WTC11 (cell line): ENCODE data around the gene SGSH. TPM values are rescaled to one million over a fixed set of nuclear protein-coding genes. Genes with fewer than 3 reads are reported as not detected.

Experiments used
- ATAC-seq: fragments of 200-7000 bp; cut with Tn5 transposase; 2 replicates; pipeline ENCODE4 v1.10.0; 2021; ENCODE audit warnings: mild to moderate bottlenecking, moderate library complexity
- CTCF ChIA-PET: fragments of 300-600 bp; sonication (Branson Sonifier 250); formaldehyde crosslinking; loops from one replicate; lab custom pipeline; 2021; ENCODE audit warnings: antibody characterized with exemption; lab: Charles Lee
- POLR2A ChIA-PET: fragments of 350-600 bp; sonication (Branson Sonifier 250); formaldehyde crosslinking; loops from one replicate; lab custom pipeline; 2021; ENCODE audit warnings: antibody characterized with exemption; lab: Charles Lee
- DNase-seq: peaks from one replicate; pipeline ENCODE4 v3.0.0; 2021; ENCODE audit warnings: low spot score
- H3K27ac Mint-ChIP-seq: 2 replicates; pipeline ENCODE4 v1.8.0; 2021; ENCODE audit warnings: mixed read lengths
- H3K27me3 Mint-ChIP-seq: 2 replicates; pipeline ENCODE4 v1.8.0; 2021; ENCODE audit warnings: low read depth, mild to moderate bottlenecking, moderate library complexity, mixed read lengths
- H3K36me3 Mint-ChIP-seq: 2 replicates; pipeline ENCODE4 v1.8.0; 2021; ENCODE audit warnings: mixed read lengths
- H3K4me1 Mint-ChIP-seq: 2 replicates; pipeline ENCODE4 v1.8.0; 2022; ENCODE audit warnings: mixed read lengths
- H3K4me3 Mint-ChIP-seq: 2 replicates; pipeline ENCODE4 v1.8.0; 2021; ENCODE audit warnings: mild to moderate bottlenecking, moderate library complexity, mixed read lengths
- H3K9me3 Mint-ChIP-seq: 2 replicates; pipeline ENCODE4 v1.8.0; 2021; ENCODE audit warnings: mixed read lengths
- CREB1 ChIP-seq: sonication (generic); formaldehyde crosslinking; IDR thresholded peaks from 2 replicates; pipeline ENCODE4 v1.8.0; 2023; ENCODE audit warnings: mild to moderate bottlenecking, missing genetic modification reagents
- EMX1 ChIP-seq: fragments of 250-450 bp; sonication (Bioruptor Pico); IDR thresholded peaks from 2 replicates; pipeline ENCODE4 v1.8.0; 2021; ENCODE audit warnings: mild to moderate bottlenecking
- GRHL2 ChIP-seq: fragments of 250-450 bp; sonication (Bioruptor Pico); IDR thresholded peaks from 2 replicates; pipeline ENCODE4 v1.8.0; 2022; ENCODE audit warnings: mild to moderate bottlenecking, moderate library complexity; ENCODE audit not compliant: insufficient replicate concordance, severe bottlenecking
- HMGXB4 ChIP-seq: sonication (generic); formaldehyde crosslinking; IDR thresholded peaks from 2 replicates; pipeline ENCODE4 v1.8.1; 2023; ENCODE audit warnings: mild to moderate bottlenecking, moderate library complexity, missing genetic modification reagents
- KAT7 ChIP-seq: sonication (generic); formaldehyde crosslinking; IDR thresholded peaks from 2 replicates; pipeline ENCODE4 v1.8.1; 2023; ENCODE audit warnings: missing genetic modification reagents, mild to moderate bottlenecking, borderline replicate concordance
- TCF7 ChIP-seq: sonication (generic); formaldehyde crosslinking; IDR thresholded peaks from 2 replicates; pipeline ENCODE4 v1.8.0; 2022; ENCODE audit warnings: mild to moderate bottlenecking, low read depth, missing genetic modification reagents, moderate library complexity
- USF1 ChIP-seq: sonication (generic); formaldehyde crosslinking; IDR thresholded peaks from 2 replicates; pipeline ENCODE4 v1.8.0; 2022; ENCODE audit warnings: mild to moderate bottlenecking, missing genetic modification reagents
- ZNF138 ChIP-seq: sonication (generic); formaldehyde crosslinking; conservative IDR thresholded peaks from 2 replicates; pipeline ENCODE4 v1.8.1; 2022; ENCODE audit warnings: mild to moderate bottlenecking, moderate library complexity, missing genetic modification reagents
- ZNF219 ChIP-seq: sonication (generic); formaldehyde crosslinking; IDR thresholded peaks from 2 replicates; pipeline ENCODE4 v1.8.0; 2023; ENCODE audit warnings: missing genetic modification reagents, mild to moderate bottlenecking, borderline replicate concordance
- ZSCAN18 ChIP-seq: fragments of 250-450 bp; sonication (Bioruptor Pico); IDR thresholded peaks from 2 replicates; pipeline ENCODE4 v2.1.2; 2022; ENCODE audit warnings: mild to moderate bottlenecking, moderate library complexity
- total RNA-seq: library from RNA; stranded (reverse); gene quantifications from 3 replicates; pipeline ENCODE4 v1.2.3, GENCODE V29; 2021
- TF ChIP-seq, protein P1 (sequence below): fragments of 250-450 bp; sonication (Bioruptor Pico); conservative IDR thresholded peaks from 2 replicates; pipeline ENCODE4 v1.9.0; 2021; ENCODE audit warnings: mild to moderate bottlenecking
- TF ChIP-seq, protein P2 (sequence below): sonication (generic); formaldehyde crosslinking; IDR thresholded peaks from 2 replicates; pipeline ENCODE4 v1.8.1; 2023; ENCODE audit warnings: mild to moderate bottlenecking, missing genetic modification reagents, moderate library complexity

The SGSH gene
- total RNA-seq, 1 experiment from 2014 or later = 27.7 TPM

- no peak overlapping the region for H3K4me3 Mint-ChIP-seq
- H3K27ac Mint-ChIP-seq = no peak overlapping the region
- DNase-seq (no peak), ATAC-seq (no peak)
- ChIA-PET POLR2A (no interaction called here), CTCF (no interaction called here)
- peaks cover 47% of the 10 kb centered on the region for H3K36me3 Mint-ChIP-seq
- H3K9me3 Mint-ChIP-seq = peaks cover 9% of the 10 kb centered on the region
- no peaks in the 10 kb centered on the region for H3K4me1 Mint-ChIP-seq
- no peaks in the 10 kb centered on the region; the same call in 1 of the 2 replicates for H3K27me3 Mint-ChIP-seq
- TF ChIP-seq KAT7 (CRISPR knock-in tag) = no peak
- no peak for TF ChIP-seq USF1 (CRISPR knock-in tag)
- no peak for TF ChIP-seq TCF7 (CRISPR knock-in tag)
Measured at GRCh38 chr17:80237386-80237785, 17.3 kb upstream of the SGSH start.

- ATAC-seq = peak; percentile 74
- peaks cover 47% of the 10 kb centered on the region for H3K36me3 Mint-ChIP-seq
- H3K27ac Mint-ChIP-seq = no peak overlapping the region; the same call in 1 of the 2 replicates
- no peak for TF ChIP-seq ZNF219 (CRISPR knock-in tag)
- TF ChIP-seq GRHL2 (CRISPR knock-in tag) = no peak
- ChIA-PET POLR2A (no interaction called here), CTCF (interaction anchor here (0.9 kb wide), 1 partner anchor 124 kb away, joined by 3 read pairs; no protein-coding TSS in a partner anchor)
- no peaks in the 10 kb centered on the region for H3K4me1 Mint-ChIP-seq
- no peak overlapping the region for H3K4me3 Mint-ChIP-seq
- no peak for DNase-seq
- H3K9me3 Mint-ChIP-seq = peaks cover 14% of the 10 kb centered on the region
- H3K27me3 Mint-ChIP-seq = no peaks in the 10 kb centered on the region; the same call in 1 of the 2 replicates
Measured at GRCh38 chr17:80236911-80237310, 16.8 kb upstream of the SGSH start.

- ATAC-seq (no peak), DNase-seq (no peak)
- Mint-ChIP-seq H3K27ac (no peak overlapping the region), H3K27me3 (no peaks in the 10 kb centered on the region; the same call in 1 of the 2 replicates), H3K4me3 (no peak overlapping the region), H3K9me3 (peaks cover 21% of the 10 kb centered on the region), H3K4me1 (no peaks in the 10 kb centered on the region), H3K36me3 (peaks cover 47% of the 10 kb centered on the region)
- POLR2A ChIA-PET = no interaction called here
- TF ChIP-seq ZNF138 (CRISPR knock-in tag) (no peak), CREB1 (no peak)
- TF ChIP-seq, protein P1, sequence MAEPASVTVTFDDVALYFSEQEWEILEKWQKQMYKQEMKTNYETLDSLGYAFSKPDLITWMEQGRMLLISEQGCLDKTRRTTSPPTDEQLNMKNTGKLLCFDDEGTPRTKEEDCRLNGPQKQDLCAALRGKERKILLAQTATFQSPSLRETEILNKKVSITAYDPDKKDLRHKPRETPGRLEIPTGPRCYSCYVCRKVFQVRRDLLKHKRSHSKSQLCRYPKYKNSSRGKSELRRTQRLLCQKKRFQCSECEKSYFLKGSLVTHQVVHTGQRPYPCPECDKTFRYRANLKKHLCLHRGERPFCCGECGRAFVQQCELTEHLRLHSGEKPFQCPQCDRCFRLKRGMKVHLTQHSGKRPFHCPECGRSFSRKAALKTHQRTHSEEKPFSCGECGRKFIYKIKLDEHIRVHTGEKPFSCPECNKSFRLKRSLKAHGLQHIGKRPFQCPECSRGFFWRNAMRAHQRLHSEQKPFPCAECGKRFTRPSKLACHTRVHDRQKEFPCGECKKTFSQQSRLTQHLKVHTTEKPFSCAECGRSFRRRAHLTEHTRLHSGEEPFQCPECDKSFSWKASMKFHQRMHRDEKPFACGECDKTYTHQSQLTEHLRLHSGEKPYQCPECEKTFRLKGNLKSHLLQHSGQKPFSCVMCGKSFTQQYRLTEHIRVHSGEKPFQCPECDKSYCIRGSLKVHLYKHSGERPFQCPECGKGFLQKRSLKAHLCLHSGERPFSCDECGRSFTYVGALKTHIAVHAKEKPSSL (CRISPR knock-in tag) = no peak
- CTCF ChIA-PET = no interaction called here
Measured at GRCh38 chr17:80233202-80233601, 13.1 kb upstream of the SGSH start.

DNA sequence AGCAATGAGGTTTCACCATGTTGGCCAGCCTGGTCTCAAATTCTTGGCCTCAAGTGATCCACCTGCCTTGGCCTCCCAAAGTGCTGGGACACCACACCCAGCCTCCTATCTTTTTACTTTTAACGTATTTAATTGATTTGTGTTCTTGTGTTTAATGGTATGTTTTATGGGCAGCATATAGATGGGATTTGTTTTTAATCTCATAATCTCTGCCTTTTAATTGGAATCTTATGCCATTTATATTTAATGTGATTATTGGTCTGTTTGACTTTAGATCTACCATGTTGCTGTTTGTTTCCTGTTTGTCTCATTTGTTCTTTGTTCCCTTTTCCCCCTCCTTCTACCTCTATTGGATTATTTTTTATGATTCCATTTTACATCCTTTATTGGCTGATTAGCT, 12.3 kb upstream of the SGSH start:
- peaks cover 21% of the 10 kb centered on the region for H3K9me3 Mint-ChIP-seq
- H3K27ac Mint-ChIP-seq = no peak overlapping the region
- H3K4me3 Mint-ChIP-seq = no peak overlapping the region
- ChIA-PET CTCF (interaction anchor here (1.2 kb wide), 1 partner anchor 129 kb away, joined by 4 read pairs; no protein-coding TSS in a partner anchor), POLR2A (no interaction called here)
- TF ChIP-seq ZNF138 (CRISPR knock-in tag) (no peak), ZSCAN18 (no peak), HMGXB4 (CRISPR knock-in tag) (no peak), EMX1 (no peak)
- TF ChIP-seq, protein P2, sequence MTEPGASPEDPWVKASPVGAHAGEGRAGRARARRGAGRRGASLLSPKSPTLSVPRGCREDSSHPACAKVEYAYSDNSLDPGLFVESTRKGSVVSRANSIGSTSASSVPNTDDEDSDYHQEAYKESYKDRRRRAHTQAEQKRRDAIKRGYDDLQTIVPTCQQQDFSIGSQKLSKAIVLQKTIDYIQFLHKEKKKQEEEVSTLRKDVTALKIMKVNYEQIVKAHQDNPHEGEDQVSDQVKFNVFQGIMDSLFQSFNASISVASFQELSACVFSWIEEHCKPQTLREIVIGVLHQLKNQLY (CRISPR knock-in tag) = no peak
- H3K36me3 Mint-ChIP-seq = peaks cover 41% of the 10 kb centered on the region
- no peaks in the 10 kb centered on the region for H3K4me1 Mint-ChIP-seq
- no peak for DNase-seq
- no peak for ATAC-seq
- H3K27me3 Mint-ChIP-seq = no peaks in the 10 kb centered on the region; the same call in 1 of the 2 replicates
